Prostate gland (tissue), 2 donors: ENCODE measurements around the gene EFR3B.
"Not testable (repeated sequence)": the region's sequence is repeated elsewhere in the genome, so short reads cannot be mapped to it uniquely, and the experiment has no call there.

ENCODE experiments used
- CTCF ChIP-seq, 4 experiments: fragments of 200-600 bp in 2 of 4; fragments of 450-650 bp in 2 of 4; sonication (generic) in 2 of 4; IDR thresholded peaks; 1 replicate in 3 of 4; 2 replicates in 1 of 4; pipeline ENCODE4 v1.5.1; 2016 to 2019; ENCODE audit warnings: antibody characterized with exemption in 4 of 4, mild to moderate bottlenecking in 2 of 4, moderate library complexity in 2 of 4
- POLR2A ChIP-seq: fragments of 450-650 bp; IDR thresholded peaks from one replicate; pipeline ENCODE4 v1.6.1; 2016; ENCODE audit warnings: antibody characterized with exemption, mild to moderate bottlenecking

GRCh38 chr2:25127071-25127470 is 85.2 kb downstream of the EFR3B start:
- not testable (repeated sequence) for TF ChIP-seq CTCF (IDR thresholded peaks at IDR 0.05); POLR2A
